NT2/D1 (cell line): ENCODE measurements around the gene SMAD9.

Experiments
- SUZ12 ChIP-seq: IDR thresholded peaks from 2 replicates; pipeline ENCODE4 v1.6.1; 2011; ENCODE audit not compliant: insufficient read length, insufficient read depth; ENCODE audit errors: extremely low read depth
- YY1 ChIP-seq: IDR thresholded peaks from 2 replicates; pipeline ENCODE4 v1.6.1; 2011; ENCODE audit not compliant: insufficient read length, insufficient read depth
- ZNF274 ChIP-seq: IDR thresholded peaks from 2 replicates; pipeline ENCODE4 v1.6.1; 2011; ENCODE audit warnings: mild to moderate bottlenecking, low read depth, low read length

- TF ChIP-seq SUZ12, result no peak
- TF ChIP-seq ZNF274, result no peak
- no peak for TF ChIP-seq YY1
Measured at GRCh38 chr13:36829753-36830152, 90.3 kb downstream of the SMAD9 start.
